GM13977 (cell line): ENCODE data around the gene MEN1.
A peak's percentile ranks its signal among the peaks of the same experiment; 100 is the strongest.

ENCODE experiments used
- DNase-seq: peaks from one replicate; pipeline ENCODE4 v3.0.0; 2012; ENCODE audit warnings: low spot score
- in situ Hi-C: fragments of 300-500 bp; cut with MboI; formaldehyde crosslinking; loops from one replicate; pipeline ENCODE4 v1.12.0; 2022; ENCODE audit warnings: low sequenced_read_pairs, low pct_unique_long_range_greater_than_20kb, mixed read lengths, inconsistent platforms; ENCODE audit not compliant: unreplicated experiment
- TF ChIP-seq, protein P1 (sequence below): IDR thresholded peaks from 2 replicates; pipeline ENCODE4 v1.5.1; 2012; ENCODE audit warnings: mild to moderate bottlenecking, control low read depth; ENCODE audit not compliant: insufficient read depth; ENCODE audit errors: extremely low read depth, missing control alignments

Gene MEN1

DNA sequence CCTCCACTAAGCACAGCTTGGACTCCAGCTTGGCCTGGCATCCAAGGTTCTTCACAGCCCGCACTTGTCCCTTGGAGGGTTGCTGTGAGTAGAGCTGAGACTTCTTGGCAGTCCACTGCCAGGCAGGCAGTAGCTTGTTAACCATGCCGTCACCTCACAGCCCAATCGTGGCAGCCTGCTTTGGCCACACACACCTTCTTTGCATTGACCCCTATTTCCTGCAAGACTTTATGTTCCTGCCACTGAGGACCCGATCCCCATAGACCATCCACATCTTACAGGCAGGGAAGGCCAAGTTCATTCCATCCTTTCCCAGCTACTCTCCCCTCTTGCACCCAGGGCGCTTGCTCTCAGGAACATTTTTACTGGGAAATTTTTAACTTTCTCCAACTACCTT, 48.1 kb downstream of the MEN1 start:
- peak; percentile 31 for DNase-seq
- TF ChIP-seq, protein P1, sequence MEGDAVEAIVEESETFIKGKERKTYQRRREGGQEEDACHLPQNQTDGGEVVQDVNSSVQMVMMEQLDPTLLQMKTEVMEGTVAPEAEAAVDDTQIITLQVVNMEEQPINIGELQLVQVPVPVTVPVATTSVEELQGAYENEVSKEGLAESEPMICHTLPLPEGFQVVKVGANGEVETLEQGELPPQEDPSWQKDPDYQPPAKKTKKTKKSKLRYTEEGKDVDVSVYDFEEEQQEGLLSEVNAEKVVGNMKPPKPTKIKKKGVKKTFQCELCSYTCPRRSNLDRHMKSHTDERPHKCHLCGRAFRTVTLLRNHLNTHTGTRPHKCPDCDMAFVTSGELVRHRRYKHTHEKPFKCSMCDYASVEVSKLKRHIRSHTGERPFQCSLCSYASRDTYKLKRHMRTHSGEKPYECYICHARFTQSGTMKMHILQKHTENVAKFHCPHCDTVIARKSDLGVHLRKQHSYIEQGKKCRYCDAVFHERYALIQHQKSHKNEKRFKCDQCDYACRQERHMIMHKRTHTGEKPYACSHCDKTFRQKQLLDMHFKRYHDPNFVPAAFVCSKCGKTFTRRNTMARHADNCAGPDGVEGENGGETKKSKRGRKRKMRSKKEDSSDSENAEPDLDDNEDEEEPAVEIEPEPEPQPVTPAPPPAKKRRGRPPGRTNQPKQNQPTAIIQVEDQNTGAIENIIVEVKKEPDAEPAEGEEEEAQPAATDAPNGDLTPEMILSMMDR: no peak
- in situ Hi-C loops: no loop called here

DNA sequence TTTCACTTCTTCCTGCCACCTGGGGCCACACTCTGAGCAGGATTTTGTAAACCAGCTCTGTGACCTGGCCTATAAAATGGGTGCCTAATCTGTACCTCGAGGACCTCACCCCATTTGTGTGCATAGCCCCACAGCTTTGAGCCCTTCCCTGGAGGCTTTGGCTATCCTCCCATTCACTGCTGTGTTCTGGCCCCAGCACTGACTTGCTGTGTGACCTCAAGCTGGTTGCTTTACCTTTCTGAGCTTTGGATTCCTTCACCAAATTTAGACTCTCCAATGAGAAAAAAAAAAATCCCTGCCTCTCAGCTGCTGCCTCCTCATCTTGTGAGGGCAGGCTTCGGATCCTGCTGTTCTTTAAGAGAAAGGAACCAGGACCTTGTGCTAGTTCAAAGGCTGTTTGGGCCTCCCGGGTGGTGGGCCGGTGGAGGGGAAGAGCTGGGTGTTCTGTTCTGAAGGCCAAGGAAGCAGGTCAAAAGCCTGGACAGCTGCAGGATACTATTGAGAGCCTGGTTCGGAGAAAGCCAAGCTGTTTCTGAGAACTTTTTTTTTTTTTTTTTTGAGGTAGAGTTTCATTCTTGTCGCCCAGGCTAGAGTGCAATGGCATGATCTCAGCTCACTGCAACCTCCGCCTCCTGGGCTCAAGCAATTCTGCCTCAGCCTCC, 49.5 kb downstream of the MEN1 start:
- in situ Hi-C loops: no loop called here
- TF ChIP-seq, protein P1: no peak
- DNase-seq: peak; percentile 23

DNA sequence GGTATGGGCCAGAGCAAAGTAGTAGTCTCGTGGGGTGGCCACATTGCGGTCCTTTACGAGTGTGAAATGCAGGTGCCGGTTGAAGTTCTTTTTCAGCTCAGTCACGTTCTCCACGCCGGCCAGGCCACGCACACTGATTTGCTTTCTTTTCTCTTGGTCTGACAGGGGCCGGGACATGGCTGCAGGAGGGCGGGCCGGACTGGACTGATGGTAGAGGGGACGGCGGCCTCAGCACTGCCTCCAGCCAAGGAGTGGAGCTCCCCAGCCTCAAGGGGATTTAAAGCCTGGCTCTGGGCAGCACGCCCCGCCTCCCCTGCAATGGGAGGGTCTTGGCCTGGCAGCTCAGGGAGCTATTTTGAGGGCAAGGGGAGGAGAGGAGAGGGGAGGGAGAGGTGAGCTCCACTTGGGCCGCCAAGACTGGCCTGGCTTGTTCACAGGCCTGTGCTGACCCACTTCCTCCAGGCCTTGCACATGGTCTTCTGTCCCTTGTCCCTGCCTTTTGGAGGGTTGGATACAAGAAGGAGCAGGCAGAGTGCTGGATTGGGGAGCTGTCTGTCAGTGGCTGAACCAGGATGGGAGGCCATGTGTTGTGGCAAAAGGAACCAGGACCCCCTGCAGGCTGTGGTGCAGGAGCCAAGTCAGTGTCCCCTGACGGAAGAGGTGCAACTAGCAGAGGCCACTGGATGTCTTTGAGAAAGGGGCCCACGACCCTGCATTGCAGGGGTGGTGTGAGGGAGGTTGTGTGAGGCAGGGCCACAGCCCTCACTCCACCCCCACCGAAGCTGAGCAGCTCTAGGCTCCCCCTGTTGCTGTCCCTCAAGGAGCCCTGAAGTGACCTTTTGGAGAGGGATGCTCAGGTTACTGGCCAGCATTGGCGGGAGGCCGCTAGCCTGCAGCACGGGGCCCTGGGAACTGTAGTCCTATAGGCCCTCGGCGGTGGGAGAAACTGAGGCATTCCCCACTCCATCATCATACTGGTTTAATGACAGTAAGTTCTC, 50.3 kb downstream of the MEN1 start, which contains the start of gene PYGM:
TSS of gene PYGM (minus strand) at position 253 of the 998 bp plus-strand sequence. CDS start at position 177, 76 bp downstream.
- in situ Hi-C loops: no loop called here
- DNase-seq: peak; percentile 28

DNA sequence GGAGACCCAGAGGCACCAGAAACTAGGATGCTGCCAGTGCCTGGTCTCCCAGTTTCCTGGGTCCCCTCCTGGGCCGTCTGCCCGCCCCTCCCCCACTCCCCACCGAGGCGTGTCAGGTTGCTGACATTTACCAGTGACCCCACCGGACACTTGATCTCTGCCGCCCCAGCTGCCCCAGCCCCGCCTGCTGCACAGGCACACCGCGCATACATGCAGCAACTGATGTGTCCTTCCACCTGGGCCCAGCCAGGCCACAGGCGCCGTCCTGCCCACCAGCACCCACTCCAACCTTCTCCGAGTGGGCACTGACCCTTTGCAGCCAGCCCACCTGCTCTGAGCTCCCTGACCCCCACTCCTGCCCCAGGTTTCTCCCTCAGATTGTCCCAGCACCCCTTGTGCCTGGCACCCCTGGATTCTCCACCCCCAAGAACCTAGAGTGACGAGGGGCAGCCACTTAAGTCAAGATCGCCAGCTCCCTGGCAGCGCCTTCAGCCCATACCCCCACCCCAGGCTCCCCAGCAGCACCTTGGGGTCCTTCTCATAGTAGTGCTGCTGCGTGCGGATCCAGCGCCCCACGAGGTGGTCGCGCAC, 51.1 kb downstream of the MEN1 start:
- in situ Hi-C loops: no loop called here
- peak; percentile 13 for DNase-seq
- TF ChIP-seq, protein P1: no peak

More for the DNA sequence above, 50.3 kb downstream of the MEN1 start, which contains the start of gene PYGM:
- TF ChIP-seq, protein P1: no peak

DNA sequence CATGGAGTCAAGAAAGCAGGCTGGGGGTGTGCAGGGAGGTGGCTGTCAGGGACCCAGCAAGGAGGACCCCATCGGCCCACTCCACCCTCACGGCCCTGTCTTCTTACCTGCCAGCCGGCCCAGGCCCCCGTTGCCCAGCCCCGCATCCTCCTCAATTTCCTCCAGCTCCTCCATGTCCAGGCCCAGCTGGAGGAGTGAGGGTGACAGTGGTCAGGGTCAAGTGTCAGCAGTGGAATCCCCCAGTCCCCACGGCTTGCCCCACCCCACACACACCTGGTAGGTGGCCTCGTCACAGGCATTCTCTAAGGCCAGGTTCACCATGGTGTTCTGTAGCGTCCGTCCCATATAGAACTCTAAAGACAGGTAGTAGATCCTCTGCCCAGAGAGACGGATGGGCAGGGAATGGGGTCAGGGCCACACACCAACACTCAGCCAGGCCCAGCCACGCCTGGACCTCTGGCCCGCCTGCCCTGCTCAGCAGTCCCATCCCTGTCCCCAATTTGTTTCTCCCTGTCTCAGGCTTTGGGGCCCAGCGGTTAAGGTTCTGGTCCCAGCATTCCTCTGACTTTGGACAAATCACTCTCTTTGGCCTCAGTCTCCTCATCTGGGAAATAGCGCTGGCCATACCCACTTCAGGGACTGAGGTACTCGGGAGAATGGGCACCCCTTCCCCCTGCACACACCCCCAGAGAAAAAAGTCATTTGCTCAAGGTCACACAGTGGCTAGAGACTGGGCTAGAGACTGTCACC, 51.8 kb downstream of the MEN1 start:
- in situ Hi-C loops: no loop called here
- DNase-seq: peak; percentile 20
- TF ChIP-seq, protein P1: no peak
